HL-60 (cell line): ENCODE data around the gene ZFHX2.

ENCODE experiments used
- DNase-seq, 2 experiments: peaks; one replicate each; pipeline ENCODE4 v3.0.0-alpha.2; 2010 to 2020; ENCODE audit warnings: low read depth in 1 of 2, low spot score in 1 of 2
- H3K27ac ChIP-seq: fragments of 250-450 bp; sonication (Bioruptor Pico); replicated peaks from 2 replicates; pipeline ENCODE4 v1.5.1; 2020; ENCODE audit warnings: mild to moderate bottlenecking, moderate library complexity
- H3K27me3 ChIP-seq: fragments of 250-450 bp; sonication (Bioruptor Pico); 2 replicates; pipeline ENCODE4 v1.5.1; 2021; ENCODE audit warnings: mild to moderate bottlenecking, moderate library complexity; ENCODE audit not compliant: insufficient read depth, poor library complexity, severe bottlenecking
- H3K4me3 ChIP-seq: replicated peaks from 2 replicates; pipeline ENCODE4 v1.5.1; 2011; ENCODE audit warnings: mild to moderate bottlenecking, control low read depth, low read length; ENCODE audit not compliant: insufficient read depth
- GABPA ChIP-seq: IDR thresholded peaks from 2 replicates; pipeline ENCODE4 v1.6.1; 2012; ENCODE audit warnings: low read depth
- POLR2AphosphoS5 ChIP-seq: IDR thresholded peaks from 2 replicates; pipeline ENCODE4 v1.6.1; 2012; ENCODE audit warnings: low read depth
- SPI1 ChIP-seq: IDR thresholded peaks from 2 replicates; pipeline ENCODE4 v1.6.1; 2012; ENCODE audit warnings: low read depth, mild to moderate bottlenecking, borderline replicate concordance
- TF ChIP-seq, protein P1 (sequence below): IDR thresholded peaks from one replicate; pipeline ENCODE4 v1.5.1; 2011; ENCODE audit warnings: low read length, control low read depth, inconsistent platforms; ENCODE audit not compliant: insufficient read depth
- TF ChIP-seq, protein P2 (sequence below): IDR thresholded peaks from 2 replicates; pipeline ENCODE4 v1.6.1; 2012; ENCODE audit warnings: low read depth; ENCODE audit not compliant: insufficient replicate concordance

Gene ZFHX2

GRCh38 chr14:23547924-23548323, 3.6 kb downstream of the ZFHX2 start:
- TF ChIP-seq POLR2AphosphoS5: no peak
- TF ChIP-seq, protein P1, sequence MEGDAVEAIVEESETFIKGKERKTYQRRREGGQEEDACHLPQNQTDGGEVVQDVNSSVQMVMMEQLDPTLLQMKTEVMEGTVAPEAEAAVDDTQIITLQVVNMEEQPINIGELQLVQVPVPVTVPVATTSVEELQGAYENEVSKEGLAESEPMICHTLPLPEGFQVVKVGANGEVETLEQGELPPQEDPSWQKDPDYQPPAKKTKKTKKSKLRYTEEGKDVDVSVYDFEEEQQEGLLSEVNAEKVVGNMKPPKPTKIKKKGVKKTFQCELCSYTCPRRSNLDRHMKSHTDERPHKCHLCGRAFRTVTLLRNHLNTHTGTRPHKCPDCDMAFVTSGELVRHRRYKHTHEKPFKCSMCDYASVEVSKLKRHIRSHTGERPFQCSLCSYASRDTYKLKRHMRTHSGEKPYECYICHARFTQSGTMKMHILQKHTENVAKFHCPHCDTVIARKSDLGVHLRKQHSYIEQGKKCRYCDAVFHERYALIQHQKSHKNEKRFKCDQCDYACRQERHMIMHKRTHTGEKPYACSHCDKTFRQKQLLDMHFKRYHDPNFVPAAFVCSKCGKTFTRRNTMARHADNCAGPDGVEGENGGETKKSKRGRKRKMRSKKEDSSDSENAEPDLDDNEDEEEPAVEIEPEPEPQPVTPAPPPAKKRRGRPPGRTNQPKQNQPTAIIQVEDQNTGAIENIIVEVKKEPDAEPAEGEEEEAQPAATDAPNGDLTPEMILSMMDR: no peak
- Histone ChIP-seq H3K27me3 (no peaks in the 10 kb centered on the region), H3K4me3 (no peak overlapping the region), H3K27ac (no peak overlapping the region)
- no peak for DNase-seq

GRCh38 chr14:23546450-23547035, 5.0 kb downstream of the ZFHX2 start:
- DNase-seq: no peak
- Histone ChIP-seq H3K27ac (no peak overlapping the region), H3K4me3 (no peak overlapping the region), H3K27me3 (no peaks in the 10 kb centered on the region)
- TF ChIP-seq, protein P1: no peak
- TF ChIP-seq POLR2AphosphoS5: no peak
- no peak for TF ChIP-seq GABPA
- TF ChIP-seq, protein P2, sequence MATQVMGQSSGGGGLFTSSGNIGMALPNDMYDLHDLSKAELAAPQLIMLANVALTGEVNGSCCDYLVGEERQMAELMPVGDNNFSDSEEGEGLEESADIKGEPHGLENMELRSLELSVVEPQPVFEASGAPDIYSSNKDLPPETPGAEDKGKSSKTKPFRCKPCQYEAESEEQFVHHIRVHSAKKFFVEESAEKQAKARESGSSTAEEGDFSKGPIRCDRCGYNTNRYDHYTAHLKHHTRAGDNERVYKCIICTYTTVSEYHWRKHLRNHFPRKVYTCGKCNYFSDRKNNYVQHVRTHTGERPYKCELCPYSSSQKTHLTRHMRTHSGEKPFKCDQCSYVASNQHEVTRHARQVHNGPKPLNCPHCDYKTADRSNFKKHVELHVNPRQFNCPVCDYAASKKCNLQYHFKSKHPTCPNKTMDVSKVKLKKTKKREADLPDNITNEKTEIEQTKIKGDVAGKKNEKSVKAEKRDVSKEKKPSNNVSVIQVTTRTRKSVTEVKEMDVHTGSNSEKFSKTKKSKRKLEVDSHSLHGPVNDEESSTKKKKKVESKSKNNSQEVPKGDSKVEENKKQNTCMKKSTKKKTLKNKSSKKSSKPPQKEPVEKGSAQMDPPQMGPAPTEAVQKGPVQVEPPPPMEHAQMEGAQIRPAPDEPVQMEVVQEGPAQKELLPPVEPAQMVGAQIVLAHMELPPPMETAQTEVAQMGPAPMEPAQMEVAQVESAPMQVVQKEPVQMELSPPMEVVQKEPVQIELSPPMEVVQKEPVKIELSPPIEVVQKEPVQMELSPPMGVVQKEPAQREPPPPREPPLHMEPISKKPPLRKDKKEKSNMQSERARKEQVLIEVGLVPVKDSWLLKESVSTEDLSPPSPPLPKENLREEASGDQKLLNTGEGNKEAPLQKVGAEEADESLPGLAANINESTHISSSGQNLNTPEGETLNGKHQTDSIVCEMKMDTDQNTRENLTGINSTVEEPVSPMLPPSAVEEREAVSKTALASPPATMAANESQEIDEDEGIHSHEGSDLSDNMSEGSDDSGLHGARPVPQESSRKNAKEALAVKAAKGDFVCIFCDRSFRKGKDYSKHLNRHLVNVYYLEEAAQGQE: no peak
- TF ChIP-seq SPI1: no peak

DNA sequence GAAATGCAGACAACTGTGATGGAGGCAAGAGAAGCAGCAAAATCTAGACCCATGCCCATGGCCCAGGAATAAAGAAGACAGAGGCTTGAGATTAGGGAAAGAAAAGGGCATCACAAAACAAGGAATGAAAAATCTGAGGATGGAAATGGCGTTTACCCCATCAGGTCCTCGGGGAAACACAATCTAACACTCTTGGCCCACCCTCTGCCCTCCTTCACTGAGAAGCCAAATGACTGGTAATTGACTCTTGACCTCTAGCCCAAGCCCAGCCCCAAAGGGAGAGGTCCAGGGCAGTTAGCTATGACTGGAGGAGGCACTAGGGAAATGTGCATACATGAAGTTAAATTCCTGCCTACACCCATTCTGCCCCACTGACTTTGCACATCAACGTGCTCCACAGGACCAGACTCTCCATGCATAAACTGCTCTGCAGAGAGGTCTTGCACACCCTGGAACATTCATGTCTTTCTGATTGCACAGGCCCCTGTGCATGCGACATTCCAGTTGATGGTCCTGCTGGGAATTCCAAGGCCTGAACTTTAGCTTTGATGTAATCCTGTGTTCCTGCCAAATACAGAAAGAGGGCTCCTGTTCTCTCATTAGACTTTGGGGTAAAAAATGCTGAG, 5.7 kb downstream of the ZFHX2 start:
- no peaks in the 10 kb centered on the region for H3K27me3 ChIP-seq
- H3K27ac ChIP-seq: no peak overlapping the region
- H3K4me3 ChIP-seq: no peak overlapping the region
- TF ChIP-seq, protein P1: no peak
- TF ChIP-seq POLR2AphosphoS5 (no peak), GABPA (no peak), SPI1 (no peak)
- TF ChIP-seq, protein P2: no peak
- DNase-seq: no peak
